ENCODE data around the gene IKZF1. TPM values are rescaled to one million over a fixed set of nuclear protein-coding genes. Genes with fewer than 3 reads are reported as not detected.

IKZF1 gene
- polyA plus RNA-seq, 3 donors: 1.3 to 3.9 (median 3.4) TPM

- no peak overlapping the region for H3K27ac ChIP-seq (ENCODE audit: low read depth, low read length)
- 68 to 91% (median 87%) methylated on average over 9 of the region's 9 CpGs for WGBS, 3 donors
Measured at GRCh38 chr7:50359258-50359994, 54.9 kb downstream of the IKZF1 start.

- H3K27ac ChIP-seq (ENCODE audit: low read depth, low read length): no peak overlapping the region
- 49 to 61% (median 59%) methylated on average over 20 of the region's 20 CpGs for WGBS, 3 donors
Measured at GRCh38 chr7:50359995-50360925, 55.7 kb downstream of the IKZF1 start.

- WGBS, 3 donors: 58 to 80% (median 77%) methylated on average over 5 of the region's 5 CpGs
Measured at GRCh38 chr7:50362142-50362541, 57.6 kb downstream of the IKZF1 start.

DNA sequence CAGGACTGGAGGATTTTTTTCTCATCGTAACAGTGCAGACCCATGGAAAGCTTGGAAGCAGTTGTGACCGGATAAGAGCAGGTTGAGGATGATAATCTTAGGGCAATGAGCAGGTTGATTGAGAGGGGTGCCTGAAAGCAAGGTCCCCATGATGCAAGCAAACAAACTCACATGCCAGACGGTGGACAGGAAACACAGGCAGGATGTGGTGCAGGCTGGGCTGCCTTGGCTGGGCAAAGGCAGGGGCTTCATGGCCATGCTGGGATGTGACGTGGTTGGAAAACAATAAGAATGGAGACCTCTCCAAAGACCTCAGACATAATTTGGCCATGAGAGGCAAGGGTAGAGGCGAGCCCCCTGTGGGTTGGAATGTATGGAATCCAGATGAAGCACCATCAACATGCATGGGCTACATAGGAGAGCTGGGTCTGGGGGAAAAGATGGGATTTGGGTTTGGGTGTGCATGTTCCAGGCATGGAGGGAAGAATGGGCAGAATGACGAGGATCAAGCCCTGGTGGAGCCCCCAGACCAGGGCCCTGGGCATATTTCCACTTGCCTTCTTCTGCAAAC is 58.3 kb downstream of the IKZF1 start:
- no peak overlapping the region for H3K27ac ChIP-seq (ENCODE audit: low read depth, low read length)
- 53 to 59% (median 56%) methylated on average over 6 of the region's 6 CpGs for WGBS, 3 donors

More at GRCh38 chr7:50362142-50362541, 57.6 kb downstream of the IKZF1 start:
- no peak overlapping the region for H3K27ac ChIP-seq (ENCODE audit: low read depth, low read length)

DNA sequence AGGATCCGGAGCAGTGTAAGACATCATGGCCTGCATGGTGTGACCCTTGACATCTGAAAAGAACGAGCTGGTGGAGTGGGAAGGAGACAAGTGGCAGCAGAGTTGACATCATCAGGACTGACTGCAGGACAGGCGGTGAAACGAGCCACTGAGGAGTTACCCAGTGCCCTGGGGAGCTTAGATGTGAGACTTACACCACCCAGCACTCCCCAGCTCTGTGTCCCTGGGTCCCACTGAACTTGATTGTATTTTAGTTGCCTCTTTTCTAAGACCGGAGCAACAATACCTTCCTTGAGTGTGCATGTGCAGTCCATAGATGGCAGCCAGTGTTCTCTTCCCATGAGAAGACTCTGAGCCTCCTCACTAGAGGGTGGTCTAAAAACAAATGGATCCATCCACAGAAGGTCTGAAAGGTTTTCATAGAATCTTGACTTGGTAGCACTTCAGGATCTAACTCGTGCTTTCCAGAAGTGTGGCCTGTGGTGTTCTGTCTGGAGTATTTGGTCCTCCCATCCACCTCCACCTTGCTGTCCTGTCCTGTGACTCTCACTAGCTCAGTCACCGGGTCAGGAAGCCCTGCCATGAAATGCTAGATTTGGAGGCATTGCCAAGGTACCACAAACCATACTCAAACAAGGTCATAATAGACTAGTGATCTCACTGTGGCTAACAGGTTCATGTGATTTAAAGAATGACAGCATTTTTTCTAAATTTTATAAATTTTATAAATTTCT is 59.0 kb downstream of the IKZF1 start:
- WGBS, 3 donors: 64 to 86% (median 84%) methylated on average over 7 of the region's 7 CpGs
- no peak overlapping the region for H3K27ac ChIP-seq (ENCODE audit: low read depth, low read length)

- no peak overlapping the region for H3K27ac ChIP-seq (ENCODE audit: low read depth, low read length)
- WGBS, 3 donors: 49 to 91% (median 91%) methylated on average over 3 of the region's 3 CpGs
Measured at GRCh38 chr7:50364645-50365044, 60.1 kb downstream of the IKZF1 start.

DNA sequence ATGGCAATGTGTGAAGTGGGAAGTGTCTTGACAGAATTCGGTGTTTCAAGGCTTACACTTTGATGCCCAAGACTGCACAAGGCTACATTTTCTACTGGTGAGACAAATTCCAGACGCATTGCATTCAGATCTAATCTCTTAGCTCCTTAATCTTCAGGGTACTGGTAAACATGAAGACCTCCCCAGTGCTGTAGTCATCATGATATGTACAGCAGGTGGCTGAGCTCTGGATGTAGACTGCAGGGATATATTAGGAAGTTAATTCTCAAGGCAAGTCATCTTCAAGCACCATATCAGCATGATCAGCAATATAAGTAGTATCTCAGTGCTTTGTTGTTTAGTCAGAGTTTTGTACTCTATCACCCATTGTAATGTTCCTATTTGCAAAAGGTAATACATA is 61.8 kb downstream of the IKZF1 start:
- no peak overlapping the region for H3K27ac ChIP-seq (ENCODE audit: low read depth, low read length)
- WGBS, 3 donors: 39 to 47% (median 46%) methylated on average over 2 of the region's 2 CpGs

DNA sequence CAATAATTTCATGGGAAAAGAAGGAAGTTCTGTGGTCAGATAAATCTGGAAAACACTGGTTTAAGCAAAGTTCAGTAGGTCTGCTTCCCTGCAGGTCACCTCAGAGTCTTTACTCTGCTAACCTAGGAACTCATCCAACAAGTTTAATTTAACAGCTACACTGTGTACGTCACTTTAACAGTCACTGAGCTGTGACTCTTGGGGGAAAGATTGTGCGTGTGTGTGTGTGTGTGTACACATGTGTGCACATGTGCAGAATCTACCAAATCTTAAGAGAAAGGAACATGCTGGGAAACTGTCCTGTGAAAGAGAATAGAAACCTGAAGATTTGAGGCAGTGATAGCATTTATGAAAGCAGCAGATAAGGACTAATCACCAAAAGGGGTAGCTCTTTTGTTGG is 62.6 kb downstream of the IKZF1 start:
- WGBS, 3 donors: 60 to 78% (median 71%) methylated on average over 2 of the region's 2 CpGs
- H3K27ac ChIP-seq (ENCODE audit: low read depth, low read length): no peak overlapping the region

DNA sequence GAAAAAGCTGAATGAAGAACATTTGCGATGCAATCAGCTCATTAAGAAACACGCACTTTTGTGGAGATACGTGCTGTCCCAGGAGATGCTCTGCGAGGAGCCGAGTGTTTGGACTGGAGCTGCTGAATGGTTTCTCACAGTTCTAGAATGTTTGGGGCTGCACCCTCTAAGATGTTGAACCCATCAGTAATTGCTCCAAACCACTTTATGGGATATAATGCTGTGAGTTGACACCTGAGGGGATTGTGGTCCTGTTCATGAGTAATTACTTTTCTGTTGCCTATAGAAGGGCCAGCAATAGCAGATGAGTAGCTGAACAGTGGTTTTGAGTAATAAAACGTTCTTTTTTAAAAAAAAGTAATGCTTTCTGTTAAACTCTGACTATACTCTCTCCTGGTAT is 63.1 kb downstream of the IKZF1 start:
- no peak overlapping the region for H3K27ac ChIP-seq (ENCODE audit: low read depth, low read length)
- 72 to 80% (median 79%) methylated on average over 6 of the region's 6 CpGs for WGBS, 3 donors

- WGBS, 3 donors: 85 to 92% (median 85%) methylated on average over 4 of the region's 4 CpGs
- H3K27ac ChIP-seq (ENCODE audit: low read depth, low read length): no peak overlapping the region
Measured at GRCh38 chr7:50368366-50368765, 63.9 kb downstream of the IKZF1 start.

DNA sequence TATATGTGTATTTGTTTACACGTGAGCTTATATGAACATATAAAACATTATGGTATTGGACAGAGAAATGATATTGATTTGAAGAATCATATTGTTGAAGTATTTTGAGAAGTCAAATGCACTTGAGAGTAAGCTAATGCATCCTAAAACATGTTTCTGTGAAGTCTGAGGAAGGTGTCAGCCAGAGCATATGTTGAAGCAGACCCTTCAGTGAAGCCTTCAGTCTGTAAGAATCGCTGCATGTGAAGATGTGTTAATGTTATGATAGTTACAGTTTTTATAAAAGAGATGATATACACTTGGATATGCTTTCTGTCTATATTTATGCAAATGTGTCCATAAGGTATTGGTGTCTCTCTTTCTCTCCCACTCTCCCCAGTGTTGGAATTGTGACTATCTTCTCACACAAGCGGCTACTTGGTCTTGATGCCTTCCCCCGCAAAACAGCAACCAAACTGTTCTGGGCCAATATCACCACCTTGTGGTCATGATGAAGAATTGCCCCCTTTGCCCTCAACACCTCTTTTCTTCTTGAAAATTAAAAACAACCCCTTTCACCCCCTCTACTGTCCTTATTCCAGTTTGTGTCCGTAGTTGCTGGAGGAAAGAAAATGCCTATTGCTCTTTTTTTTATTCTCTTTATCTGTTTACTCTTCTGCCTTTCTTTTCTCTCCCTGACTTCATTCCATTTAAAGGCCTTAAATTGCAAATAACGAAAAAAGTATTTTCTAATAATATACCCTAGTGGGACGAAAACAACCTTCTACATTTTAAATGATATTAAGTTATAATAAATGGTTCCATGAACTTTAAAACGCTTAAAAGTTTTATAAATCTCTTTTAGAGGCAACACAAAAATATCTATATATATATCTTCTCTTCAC is 64.9 kb downstream of the IKZF1 start:
- H3K27ac ChIP-seq (ENCODE audit: low read depth, low read length): no peak overlapping the region
- 62 to 71% (median 70%) methylated on average over 8 of the region's 8 CpGs for WGBS, 3 donors

DNA sequence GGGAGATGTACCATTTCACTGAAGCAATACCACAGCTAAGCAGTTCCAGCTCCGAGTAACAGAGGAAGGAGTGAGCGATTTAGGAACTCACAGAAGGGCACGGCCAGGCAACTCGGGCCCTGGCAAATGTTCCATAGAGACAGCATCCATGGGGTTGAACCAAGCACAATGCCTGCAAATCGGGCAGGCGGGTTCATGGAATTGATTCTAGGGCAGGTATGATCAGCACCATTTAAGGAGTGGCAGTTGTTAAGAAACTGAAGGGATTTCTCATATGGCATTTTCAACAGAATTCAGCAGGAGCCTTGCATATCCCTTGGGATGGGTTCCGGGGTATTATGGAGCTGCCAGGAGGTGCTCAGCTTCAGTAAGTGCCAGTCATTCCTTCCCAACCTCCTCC is 66.4 kb downstream of the IKZF1 start:
- WGBS, 3 donors: 85 to 92% (median 90%) methylated on average over 7 of the region's 7 CpGs
- no peak overlapping the region for H3K27ac ChIP-seq (ENCODE audit: low read depth, low read length)

- 84 to 88% (median 85%) methylated on average over 5 of the region's 5 CpGs for WGBS, 3 donors
- H3K27ac ChIP-seq (ENCODE audit: low read depth, low read length): no peak overlapping the region
Measured at GRCh38 chr7:50371551-50372021, 67.1 kb downstream of the IKZF1 start.

GRCh38 chr7:50372923-50373322 is 68.4 kb downstream of the IKZF1 start:
- no peak overlapping the region for H3K27ac ChIP-seq (ENCODE audit: low read depth, low read length)
- WGBS, 3 donors: 66 to 73% (median 68%) methylated on average over 4 of the region's 4 CpGs

- 87 to 90% (median 88%) methylated on average over 15 of the region's 15 CpGs for WGBS, 3 donors
- H3K27ac ChIP-seq (ENCODE audit: low read depth, low read length): no peak overlapping the region
Measured at GRCh38 chr7:50376056-50376820, 71.7 kb downstream of the IKZF1 start.

DNA sequence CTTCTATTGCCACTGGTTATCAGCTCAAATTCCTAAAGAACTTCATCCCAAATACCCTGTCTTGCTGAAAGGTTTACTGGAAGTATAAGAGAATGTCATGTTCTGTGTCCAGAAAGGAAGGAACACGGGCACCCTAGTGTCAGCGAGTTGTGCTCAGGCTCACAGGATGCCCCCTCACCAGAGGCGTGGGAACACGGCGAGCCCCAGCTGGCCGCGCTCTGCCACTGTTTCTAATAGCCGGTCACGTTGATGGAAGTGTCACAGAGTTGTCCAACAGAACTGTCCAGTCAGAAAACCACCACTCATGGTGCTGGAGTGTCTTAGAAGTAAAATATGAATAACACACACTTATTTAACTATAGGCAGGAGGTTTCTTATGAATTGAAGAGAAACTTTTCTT is 72.8 kb downstream of the IKZF1 start:
- WGBS, 3 donors: 89 to 91% (median 89%) methylated on average over 9 of the region's 9 CpGs
- no peak overlapping the region for H3K27ac ChIP-seq (ENCODE audit: low read depth, low read length)

DNA sequence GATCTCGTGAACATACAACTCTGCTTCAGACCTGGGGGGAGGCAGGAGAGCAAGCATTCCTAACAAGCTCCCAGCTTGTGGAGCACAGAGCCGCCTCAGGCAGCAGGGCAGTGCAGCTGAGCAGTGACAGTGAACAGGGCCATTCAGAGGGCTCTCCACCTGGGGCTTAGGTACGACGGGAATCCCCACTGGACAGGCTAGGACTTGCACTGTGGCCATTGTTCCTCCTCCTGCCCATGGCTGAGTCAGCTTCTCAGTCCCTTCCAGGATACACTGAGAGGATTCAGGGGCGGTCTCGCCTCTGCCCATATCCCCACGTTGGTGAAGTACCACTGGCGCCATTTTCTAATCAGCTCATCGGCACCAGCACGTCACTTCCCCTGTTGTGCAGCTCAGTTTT is 74.6 kb downstream of the IKZF1 start:
- H3K27ac ChIP-seq (ENCODE audit: low read depth, low read length): no peak overlapping the region
- 46 to 65% (median 50%) methylated on average over 10 of the region's 10 CpGs for WGBS, 3 donors
